Vagina (tissue), 2 donors: ENCODE results near the gene SPSB3.

Source experiments
- CTCF ChIP-seq, 3 experiments: fragments of 450-650 bp in 2 of 3; fragments of 200-600 bp in 1 of 3; sonication (generic) in 1 of 3; IDR thresholded peaks; one replicate each; pipeline ENCODE4 v1.5.1; 2017 to 2019; ENCODE audit warnings: antibody characterized with exemption in 3 of 3, mild to moderate bottlenecking in 2 of 3, moderate library complexity in 2 of 3
- POLR2A ChIP-seq, 2 donors: fragments of 450-650 bp; IDR thresholded peaks; one replicate each; pipeline ENCODE4 v1.6.1; 2017; ENCODE audit warnings: antibody characterized with exemption in 2 of 2, mild to moderate bottlenecking in 2 of 2, moderate library complexity in 2 of 2
- POLR2AphosphoS5 ChIP-seq, 2 donors: sonication (generic); formaldehyde crosslinking; IDR thresholded peaks; one replicate each; pipeline ENCODE4 v1.9.0; 2017; ENCODE audit warnings: antibody characterized with exemption in 2 of 2, mild to moderate bottlenecking in 2 of 2, low read depth in 1 of 2; ENCODE audit not compliant: insufficient read depth in 1 of 2

DNA sequence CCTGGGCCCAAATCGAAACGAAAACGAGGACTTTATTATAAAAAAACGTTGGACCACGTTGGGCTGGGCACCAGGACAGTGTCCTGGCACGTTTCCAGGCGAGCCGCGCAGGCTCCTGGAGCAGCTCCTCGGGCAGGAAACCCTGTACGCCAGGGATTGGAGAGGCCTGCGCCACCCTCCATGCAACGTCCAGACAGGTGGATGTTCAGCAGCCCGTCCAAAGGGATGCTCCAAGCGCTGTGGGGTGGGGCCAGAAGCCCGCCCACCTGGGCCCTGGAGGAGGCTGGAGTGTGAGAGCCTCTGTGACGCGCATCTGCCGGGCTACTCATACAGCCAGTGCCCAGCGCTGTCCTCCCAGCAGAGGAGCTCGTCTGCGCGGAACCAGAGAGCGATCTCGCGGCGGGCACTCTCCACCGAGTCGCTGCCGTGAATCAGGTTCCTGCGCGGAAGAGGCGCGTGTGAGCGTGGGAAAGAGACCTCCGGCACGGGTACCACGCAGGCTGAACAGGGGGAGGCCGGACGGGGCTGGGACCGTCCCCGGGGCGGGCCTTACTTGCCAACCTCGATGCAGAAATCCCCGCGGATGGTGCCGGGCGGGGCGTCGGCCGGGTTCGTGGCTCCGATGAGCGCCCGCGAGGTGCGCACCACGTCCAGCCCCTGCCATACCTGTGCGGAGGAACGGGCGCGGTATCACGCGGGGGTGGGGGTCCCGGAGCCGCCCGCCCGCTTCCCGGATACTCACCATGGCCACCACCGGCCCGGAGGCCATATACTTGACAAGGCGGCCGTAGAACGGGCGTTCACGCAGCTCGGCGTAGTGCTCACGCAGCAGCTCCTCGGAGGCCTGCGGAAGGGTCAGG lies 11.8 kb downstream of the SPSB3 start:
- TF ChIP-seq CTCF (IDR thresholded peaks at IDR 0.05) (no peak), POLR2A (IDR thresholded peaks at IDR 0.05) (no peak), POLR2AphosphoS5 (IDR thresholded peaks at IDR 0.05; ENCODE audit: insufficient read depth in 1 of 2, low read depth in 1 of 2) (peak in 1 of 2 donors; percentile 73)
